ENCODE results near the gene NRF1.
A peak's percentile ranks its signal among the peaks of the same experiment; 100 is the strongest.
"Not testable (repeated sequence)": the region's sequence is repeated elsewhere in the genome, so short reads cannot be mapped to it uniquely, and the experiment has no call there.

NRF1 gene

GRCh38 chr7:129649128-129649690, 37.7 kb downstream of the NRF1 start:
- no peak for DNase-seq

GRCh38 chr7:129650056-129650758, 38.7 kb downstream of the NRF1 start:
- no peak for DNase-seq

- no peak for DNase-seq
Observed at GRCh38 chr7:129652914-129653313, 41.4 kb downstream of the NRF1 start.

GRCh38 chr7:129655811-129656210, 44.3 kb downstream of the NRF1 start:
- DNase-seq, result no peak

GRCh38 chr7:129657363-129657762, 45.8 kb downstream of the NRF1 start:
- no peak for DNase-seq

- DNase-seq, result not testable (repeated sequence)
Observed at GRCh38 chr7:129659907-129660306, 48.4 kb downstream of the NRF1 start.

GRCh38 chr7:129661645-129662182, 50.2 kb downstream of the NRF1 start:
- DNase-seq, result no peak

- not testable (repeated sequence) for DNase-seq
Observed at GRCh38 chr7:129663240-129663639, 51.7 kb downstream of the NRF1 start.

- DNase-seq, result peak in 1 of 2 experiments; percentile 22
Observed at GRCh38 chr7:129664029-129665012, 52.8 kb downstream of the NRF1 start.

GRCh38 chr7:129665013-129665401, 53.5 kb downstream of the NRF1 start:
- no peak for DNase-seq

GRCh38 chr7:129667116-129667515, 55.6 kb downstream of the NRF1 start:
- no peak for DNase-seq

GRCh38 chr7:129667551-129667950, 56.0 kb downstream of the NRF1 start:
- DNase-seq, result no peak

- no peak for DNase-seq
Observed at GRCh38 chr7:129669901-129670300, 58.4 kb downstream of the NRF1 start.

GRCh38 chr7:129670656-129671055, 59.1 kb downstream of the NRF1 start:
- no peak for DNase-seq

GRCh38 chr7:129671266-129671665, 59.7 kb downstream of the NRF1 start:
- no peak for DNase-seq

GRCh38 chr7:129674475-129674874, 63.0 kb downstream of the NRF1 start:
- not testable (repeated sequence) for DNase-seq

- DNase-seq, result no peak
Observed at GRCh38 chr7:129675521-129675920, 64.0 kb downstream of the NRF1 start.

- DNase-seq, result no peak
Observed at GRCh38 chr7:129676017-129676897, 64.7 kb downstream of the NRF1 start.

- DNase-seq, result no peak
Observed at GRCh38 chr7:129677796-129678195, 66.3 kb downstream of the NRF1 start.

GRCh38 chr7:129678606-129679005, 67.1 kb downstream of the NRF1 start:
- DNase-seq, result no peak

GRCh38 chr7:129680400-129680799, 68.9 kb downstream of the NRF1 start:
- no peak for DNase-seq

- DNase-seq, result no peak
Observed at GRCh38 chr7:129684777-129685176, 73.3 kb downstream of the NRF1 start.

Measured in NCI-H187 (cell line).